GM12801 (cell line): Measurements from ENCODE around the gene FHIT.

Experiments used
- TF ChIP-seq, protein P1 (sequence below): IDR thresholded peaks from one replicate; pipeline ENCODE4 v1.5.1; 2011; ENCODE audit warnings: control low read depth; ENCODE audit not compliant: insufficient read length; ENCODE audit errors: extremely low read depth

FHIT gene

DNA sequence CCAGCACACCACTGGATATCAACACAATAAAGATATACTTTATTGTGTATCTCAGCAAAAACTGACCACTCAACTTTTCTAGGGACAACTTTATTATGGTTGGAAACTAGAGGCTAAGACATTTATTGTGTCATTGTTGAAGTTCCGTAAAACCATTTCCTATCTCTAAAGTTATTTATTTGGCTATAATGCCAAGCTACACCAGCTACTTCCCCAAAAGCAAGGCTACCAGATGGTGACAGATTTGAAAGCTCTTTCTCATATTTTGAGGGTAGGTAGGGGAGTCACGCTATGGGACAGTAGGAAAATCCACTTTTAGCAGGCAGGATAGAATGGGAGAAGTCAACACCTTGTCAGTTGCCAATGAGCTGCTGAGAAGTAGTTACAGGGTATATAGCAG lies 1366.8 kb downstream of the FHIT start:
- TF ChIP-seq, protein P1, sequence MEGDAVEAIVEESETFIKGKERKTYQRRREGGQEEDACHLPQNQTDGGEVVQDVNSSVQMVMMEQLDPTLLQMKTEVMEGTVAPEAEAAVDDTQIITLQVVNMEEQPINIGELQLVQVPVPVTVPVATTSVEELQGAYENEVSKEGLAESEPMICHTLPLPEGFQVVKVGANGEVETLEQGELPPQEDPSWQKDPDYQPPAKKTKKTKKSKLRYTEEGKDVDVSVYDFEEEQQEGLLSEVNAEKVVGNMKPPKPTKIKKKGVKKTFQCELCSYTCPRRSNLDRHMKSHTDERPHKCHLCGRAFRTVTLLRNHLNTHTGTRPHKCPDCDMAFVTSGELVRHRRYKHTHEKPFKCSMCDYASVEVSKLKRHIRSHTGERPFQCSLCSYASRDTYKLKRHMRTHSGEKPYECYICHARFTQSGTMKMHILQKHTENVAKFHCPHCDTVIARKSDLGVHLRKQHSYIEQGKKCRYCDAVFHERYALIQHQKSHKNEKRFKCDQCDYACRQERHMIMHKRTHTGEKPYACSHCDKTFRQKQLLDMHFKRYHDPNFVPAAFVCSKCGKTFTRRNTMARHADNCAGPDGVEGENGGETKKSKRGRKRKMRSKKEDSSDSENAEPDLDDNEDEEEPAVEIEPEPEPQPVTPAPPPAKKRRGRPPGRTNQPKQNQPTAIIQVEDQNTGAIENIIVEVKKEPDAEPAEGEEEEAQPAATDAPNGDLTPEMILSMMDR: no peak

DNA sequence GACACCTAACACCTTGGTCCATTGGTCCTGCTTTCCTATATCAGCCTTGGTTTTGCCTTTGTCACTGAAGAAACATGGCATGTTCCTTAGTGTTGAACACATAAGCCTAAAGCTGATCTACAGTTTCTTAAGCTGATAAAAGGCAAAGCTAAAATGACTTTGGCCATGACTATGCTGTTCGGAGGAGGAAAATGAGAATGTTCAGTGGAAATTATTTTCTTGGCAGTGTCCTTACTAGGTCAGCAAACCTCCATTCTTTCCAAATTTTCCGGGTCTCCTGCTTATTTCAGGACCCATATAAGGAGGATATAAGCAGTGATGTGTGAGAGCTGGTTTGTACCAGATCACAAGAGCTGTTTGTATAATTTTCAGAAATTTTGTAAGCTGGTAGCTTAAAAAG lies 1368.5 kb downstream of the FHIT start:
- TF ChIP-seq, protein P1: no peak

DNA sequence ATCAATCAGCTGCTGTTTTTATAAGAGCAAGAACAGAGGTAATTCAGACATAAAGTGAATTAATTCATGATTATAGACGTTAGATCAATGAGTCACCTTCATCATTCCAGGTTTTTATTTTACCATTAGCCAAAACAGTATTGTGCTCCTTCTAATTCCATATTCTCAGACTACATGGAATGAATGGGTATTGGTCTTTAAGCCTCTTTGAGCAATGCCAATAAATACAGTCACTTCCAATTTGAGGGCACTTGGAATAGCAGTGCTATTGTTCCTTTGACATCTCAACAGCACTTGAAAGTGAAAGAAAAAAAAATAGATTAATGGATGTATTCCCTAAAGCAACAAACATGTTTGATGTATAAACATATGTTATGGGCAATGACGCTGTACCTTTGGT lies 1370.5 kb downstream of the FHIT start:
- TF ChIP-seq, protein P1: no peak

DNA sequence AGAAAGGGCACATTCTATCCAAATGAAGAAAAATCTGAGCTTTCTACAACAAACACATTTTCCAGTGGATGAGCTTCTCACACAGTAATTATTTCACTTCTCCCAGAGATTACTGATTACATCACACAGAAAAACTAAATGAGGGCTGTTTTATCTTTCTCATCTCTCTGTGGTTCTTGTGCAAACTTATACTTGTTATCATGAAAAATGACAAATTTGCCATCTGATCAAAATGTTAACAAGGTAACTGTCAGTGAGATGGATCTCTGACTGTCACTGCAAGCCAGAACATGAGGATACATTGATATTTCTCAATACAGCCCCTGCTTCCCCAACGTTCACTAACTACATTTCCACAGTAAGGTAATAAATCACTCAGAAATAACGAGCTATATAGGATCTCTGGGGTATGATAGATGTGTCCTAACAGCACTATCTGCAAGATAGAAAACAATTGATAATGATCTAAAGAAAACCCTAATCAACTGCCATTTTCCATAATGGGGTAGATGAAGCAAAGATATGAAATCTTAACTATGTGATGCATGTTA lies 1372.1 kb downstream of the FHIT start:
- TF ChIP-seq, protein P1: no peak

DNA sequence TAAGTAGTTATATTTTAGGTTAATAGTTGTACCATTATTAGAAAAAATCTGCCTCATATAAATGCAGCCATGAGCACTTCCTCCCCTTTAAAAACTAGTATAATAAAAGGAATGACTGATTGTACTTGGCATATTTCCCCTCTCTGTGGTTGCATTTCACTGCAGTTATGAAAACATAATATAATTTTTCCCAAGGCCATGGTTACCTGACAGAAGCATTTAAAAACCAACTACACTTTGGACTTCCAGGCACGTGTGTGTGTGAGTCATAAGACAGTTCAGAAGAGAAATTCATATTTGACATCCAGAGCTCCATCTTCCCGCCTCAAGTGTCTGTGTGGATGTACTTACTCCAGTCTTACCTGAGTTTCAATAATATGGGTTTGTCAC lies 1373.2 kb downstream of the FHIT start:
- TF ChIP-seq, protein P1: no peak

DNA sequence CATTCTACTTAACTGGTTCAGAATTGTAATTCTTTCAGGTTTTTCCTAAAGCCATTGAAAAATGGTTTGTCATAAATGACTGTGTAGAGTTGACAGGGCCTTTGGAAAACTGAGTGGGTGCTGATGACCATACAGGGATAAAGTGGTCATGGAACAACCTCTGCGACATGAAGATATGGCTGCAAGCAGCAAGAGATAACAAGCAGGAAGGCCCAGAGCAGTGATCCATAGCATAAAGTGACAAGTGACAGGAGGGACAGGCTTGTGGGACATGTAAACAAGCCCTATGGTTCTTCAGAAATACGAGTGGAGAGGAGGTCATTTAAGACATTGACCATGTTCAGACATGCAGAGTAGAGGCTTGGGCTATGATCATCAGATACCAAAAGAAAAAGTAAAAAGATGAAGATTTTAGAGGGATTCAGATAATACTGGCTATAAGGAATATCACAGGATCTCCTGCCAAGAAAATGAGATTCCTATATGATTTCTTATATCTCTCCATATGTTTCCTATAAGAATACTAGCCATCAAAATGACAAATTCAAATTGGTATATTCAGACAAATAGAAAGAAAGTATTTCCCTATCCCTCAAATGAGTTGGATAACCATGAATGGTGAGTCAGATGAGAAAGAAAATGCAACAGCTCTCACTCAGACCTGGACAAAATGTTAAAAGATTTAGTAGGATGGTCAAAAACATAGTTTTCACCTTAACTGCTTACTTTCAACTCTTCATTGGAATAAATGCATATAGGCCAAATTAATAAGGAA lies 1373.8 kb downstream of the FHIT start:
- TF ChIP-seq, protein P1: no peak

DNA sequence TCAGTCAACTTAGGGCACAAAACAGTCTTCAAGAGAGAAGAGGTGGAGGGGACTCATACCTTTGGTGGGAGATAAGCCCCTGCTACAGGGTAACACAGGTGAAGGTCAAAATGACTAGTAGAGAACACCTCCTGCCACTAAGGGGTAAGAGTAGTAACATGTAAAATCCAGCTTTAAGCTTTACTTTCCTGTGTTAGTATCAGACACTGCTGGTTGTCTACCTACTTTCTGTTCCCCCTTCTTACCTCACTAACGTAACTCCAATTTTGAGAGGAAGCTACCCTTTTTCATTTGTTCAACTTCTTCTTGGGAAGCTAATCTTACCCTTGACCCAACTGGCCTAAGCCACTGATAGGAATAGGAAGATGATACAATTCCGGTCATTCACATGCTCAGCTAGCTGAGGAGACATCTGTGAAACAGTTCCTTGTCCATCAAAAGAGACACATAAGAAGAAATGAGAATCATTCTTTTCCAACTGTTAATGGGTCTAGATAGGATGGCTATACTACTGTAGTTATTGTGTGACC lies 1374.7 kb downstream of the FHIT start:
- TF ChIP-seq, protein P1: no peak
